Central memory CD8-positive, alpha-beta T cell (primary cell): ENCODE measurements around the gene MYO9A.

Experiments used
- ATAC-seq: fragments of 150-1000 bp; cut with Tn5 transposase; replicated peaks from 2 replicates; pipeline ENCODE4 v1.10.0; 2022; ENCODE audit warnings: mild to moderate bottlenecking, moderate FRiP score, moderate number of reproducible peaks; ENCODE audit not compliant: poor library complexity, severe bottlenecking; ENCODE audit errors: extremely low read depth
- DNase-seq, 2 donors: peaks; one replicate each; pipeline ENCODE4 v3.0.0; 2021; ENCODE audit warnings: low spot score in 2 of 2
- H3K27ac Mint-ChIP-seq: one replicate; pipeline ENCODE4 v1.8.0; 2022; ENCODE audit warnings: low read depth, mild to moderate bottlenecking, moderate library complexity, mixed read lengths
- H3K27me3 Mint-ChIP-seq: one replicate; pipeline ENCODE4 v1.8.0; 2022; ENCODE audit warnings: mixed read lengths
- H3K36me3 Mint-ChIP-seq: one replicate; pipeline ENCODE4 v1.8.0; 2022; ENCODE audit warnings: mild to moderate bottlenecking, moderate library complexity, mixed read lengths; ENCODE audit not compliant: insufficient read depth
- H3K4me1 Mint-ChIP-seq: one replicate; pipeline ENCODE4 v1.8.0; 2022; ENCODE audit warnings: mixed read lengths
- H3K4me3 Mint-ChIP-seq: one replicate; pipeline ENCODE4 v1.8.0; 2022; ENCODE audit warnings: mild to moderate bottlenecking, moderate library complexity, mixed read lengths
- H3K9me3 Mint-ChIP-seq: one replicate; pipeline ENCODE4 v1.8.0; 2022; ENCODE audit warnings: mixed read lengths

The MYO9A gene, protein sequence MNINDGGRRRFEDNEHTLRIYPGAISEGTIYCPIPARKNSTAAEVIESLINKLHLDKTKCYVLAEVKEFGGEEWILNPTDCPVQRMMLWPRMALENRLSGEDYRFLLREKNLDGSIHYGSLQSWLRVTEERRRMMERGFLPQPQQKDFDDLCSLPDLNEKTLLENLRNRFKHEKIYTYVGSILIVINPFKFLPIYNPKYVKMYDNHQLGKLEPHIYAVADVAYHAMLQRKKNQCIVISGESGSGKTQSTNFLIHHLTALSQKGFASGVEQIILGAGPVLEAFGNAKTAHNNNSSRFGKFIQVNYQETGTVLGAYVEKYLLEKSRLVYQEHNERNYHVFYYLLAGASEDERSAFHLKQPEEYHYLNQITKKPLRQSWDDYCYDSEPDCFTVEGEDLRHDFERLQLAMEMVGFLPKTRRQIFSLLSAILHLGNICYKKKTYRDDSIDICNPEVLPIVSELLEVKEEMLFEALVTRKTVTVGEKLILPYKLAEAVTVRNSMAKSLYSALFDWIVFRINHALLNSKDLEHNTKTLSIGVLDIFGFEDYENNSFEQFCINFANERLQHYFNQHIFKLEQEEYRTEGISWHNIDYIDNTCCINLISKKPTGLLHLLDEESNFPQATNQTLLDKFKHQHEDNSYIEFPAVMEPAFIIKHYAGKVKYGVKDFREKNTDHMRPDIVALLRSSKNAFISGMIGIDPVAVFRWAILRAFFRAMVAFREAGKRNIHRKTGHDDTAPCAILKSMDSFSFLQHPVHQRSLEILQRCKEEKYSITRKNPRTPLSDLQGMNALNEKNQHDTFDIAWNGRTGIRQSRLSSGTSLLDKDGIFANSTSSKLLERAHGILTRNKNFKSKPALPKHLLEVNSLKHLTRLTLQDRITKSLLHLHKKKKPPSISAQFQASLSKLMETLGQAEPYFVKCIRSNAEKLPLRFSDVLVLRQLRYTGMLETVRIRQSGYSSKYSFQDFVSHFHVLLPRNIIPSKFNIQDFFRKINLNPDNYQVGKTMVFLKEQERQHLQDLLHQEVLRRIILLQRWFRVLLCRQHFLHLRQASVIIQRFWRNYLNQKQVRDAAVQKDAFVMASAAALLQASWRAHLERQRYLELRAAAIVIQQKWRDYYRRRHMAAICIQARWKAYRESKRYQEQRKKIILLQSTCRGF (N-terminal part only)

DNA sequence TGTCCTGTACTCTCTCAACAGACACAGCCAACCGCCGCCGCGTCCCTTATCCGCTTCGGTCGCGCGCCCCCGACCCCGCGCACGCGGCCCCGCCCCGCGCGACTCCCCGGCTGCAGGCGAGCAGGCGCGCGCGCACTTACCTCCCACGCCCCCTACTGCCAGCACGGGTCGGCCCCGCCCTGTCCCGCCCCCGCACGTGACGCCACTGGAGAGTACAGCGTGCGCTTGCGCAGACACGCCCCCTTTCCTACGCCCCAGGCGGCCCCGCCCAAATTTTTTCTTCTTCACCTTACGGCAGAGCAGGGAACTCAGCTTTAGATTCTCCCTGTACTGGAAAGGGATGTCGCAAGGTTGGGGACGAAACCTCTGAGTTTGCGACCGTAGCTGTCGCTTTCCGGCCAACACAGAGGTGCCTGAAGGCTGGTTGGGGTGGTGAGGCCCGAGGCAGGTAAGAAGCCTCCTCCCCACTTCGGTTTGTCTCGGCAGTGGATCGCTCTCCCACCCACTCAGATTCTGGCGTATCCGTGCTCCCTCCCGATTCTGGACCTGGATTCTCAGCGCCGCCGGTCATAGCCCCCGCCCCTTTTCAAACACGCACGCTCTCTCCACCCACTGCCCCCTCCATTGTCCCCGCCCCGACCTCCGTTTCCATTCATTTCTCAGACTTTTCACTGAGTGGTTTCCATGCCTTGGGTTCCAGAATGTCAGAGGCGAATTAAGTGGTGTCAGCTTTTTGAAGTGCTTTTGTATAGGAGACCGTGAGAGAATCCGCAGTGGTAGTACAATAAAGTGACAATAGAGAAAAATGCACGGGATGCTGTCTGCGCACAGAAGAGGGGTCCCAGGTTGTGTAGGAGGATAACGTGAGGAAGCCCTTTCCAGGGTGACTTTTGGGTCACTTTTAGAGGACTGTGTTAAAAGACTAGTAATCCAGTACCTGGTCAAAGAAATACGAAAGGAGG is at the start of gene MYO9A, which contains the start of gene SENP8:
Gene MYO9A, minus strand, starts transcription at position 134 of the 962 bp plus-strand sequence. CDS start 71,587 bp downstream, outside the sequence.
Gene SENP8, plus strand, starts transcription at position 387 of the 962 bp plus-strand sequence. CDS start 21,221 bp downstream, outside the sequence.
- Mint-ChIP-seq H3K9me3 (no peaks in the 10 kb centered on the region), H3K4me1 (peaks cover 36% of the 10 kb centered on the region), H3K27ac (peak within 1 kb of the TSS; percentile 97), H3K4me3 (peak within 1 kb of the TSS; percentile 90), H3K36me3 (peaks cover 7% of the 10 kb centered on the region), H3K27me3 (no peaks in the 10 kb centered on the region)
- peak; percentile 93 to 97 for DNase-seq
- peak; percentile 75 for ATAC-seq

DNA sequence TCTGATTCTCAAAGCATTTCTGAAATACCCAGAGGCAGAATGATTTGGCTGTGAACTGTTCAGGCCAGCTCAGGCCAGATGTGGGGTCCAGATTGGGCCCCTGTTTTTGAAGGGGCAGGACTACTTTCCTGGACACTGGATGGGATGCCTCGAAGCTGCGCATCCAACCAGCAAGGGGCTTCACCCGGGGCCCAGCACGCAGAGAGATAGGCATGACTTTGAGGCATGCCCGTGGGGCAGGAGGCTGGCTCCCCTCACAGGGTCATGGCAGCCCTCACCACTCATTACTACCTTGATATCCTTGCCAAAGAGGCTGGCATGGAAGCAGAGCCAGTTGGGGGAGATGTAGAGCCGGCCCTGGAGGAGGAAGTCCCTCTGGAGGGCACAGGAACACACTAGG is 49.5 kb upstream of the MYO9A start:
- H3K27ac Mint-ChIP-seq: no peak overlapping the region
- no peaks in the 10 kb centered on the region for H3K9me3 Mint-ChIP-seq
- H3K36me3 Mint-ChIP-seq: no peaks in the 10 kb centered on the region
- ATAC-seq (no peak), DNase-seq (no peak)
- H3K4me3 Mint-ChIP-seq: no peak overlapping the region
- peaks cover 7% of the 10 kb centered on the region for H3K4me1 Mint-ChIP-seq
- peaks cover 10% of the 10 kb centered on the region for H3K27me3 Mint-ChIP-seq

DNA sequence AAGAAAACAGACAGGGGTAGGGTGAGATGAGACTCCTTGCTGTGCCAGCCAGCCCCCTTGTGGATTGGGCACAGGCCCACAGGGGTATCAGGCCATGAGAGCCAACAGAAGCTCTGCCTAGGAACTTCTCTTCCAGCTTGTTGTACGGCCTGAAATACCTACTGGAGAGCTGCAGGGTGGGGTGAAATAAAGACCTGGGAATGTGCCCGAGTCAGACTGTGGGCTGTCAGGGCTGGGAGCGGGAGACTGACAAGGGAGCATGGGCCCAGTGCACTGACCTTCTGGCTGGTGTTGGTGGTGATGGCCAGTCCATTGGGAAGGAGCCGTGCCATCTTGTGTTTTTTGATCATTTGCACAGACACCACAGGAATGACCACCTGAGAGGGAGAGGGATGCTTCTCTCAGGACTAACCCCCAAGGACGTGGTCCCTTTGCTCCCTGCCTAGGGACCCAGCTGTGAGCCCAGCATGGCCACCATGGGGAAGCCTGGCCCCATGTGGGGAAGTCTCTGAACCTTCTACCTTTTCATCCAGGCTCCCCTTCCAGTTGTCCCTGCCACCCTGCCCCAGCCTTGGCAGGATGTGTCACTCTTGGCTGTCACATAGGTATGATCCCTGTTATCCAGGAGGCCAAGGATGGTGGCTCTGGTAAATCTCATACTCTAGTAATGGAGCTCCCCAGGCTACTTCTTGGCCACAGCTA is 48.9 kb upstream of the MYO9A start:
- DNase-seq (no peak), ATAC-seq (no peak)
- Mint-ChIP-seq H3K36me3 (no peaks in the 10 kb centered on the region), H3K27ac (no peak overlapping the region), H3K9me3 (no peaks in the 10 kb centered on the region), H3K4me1 (peaks cover 7% of the 10 kb centered on the region), H3K27me3 (peaks cover 10% of the 10 kb centered on the region), H3K4me3 (no peak overlapping the region)

DNA sequence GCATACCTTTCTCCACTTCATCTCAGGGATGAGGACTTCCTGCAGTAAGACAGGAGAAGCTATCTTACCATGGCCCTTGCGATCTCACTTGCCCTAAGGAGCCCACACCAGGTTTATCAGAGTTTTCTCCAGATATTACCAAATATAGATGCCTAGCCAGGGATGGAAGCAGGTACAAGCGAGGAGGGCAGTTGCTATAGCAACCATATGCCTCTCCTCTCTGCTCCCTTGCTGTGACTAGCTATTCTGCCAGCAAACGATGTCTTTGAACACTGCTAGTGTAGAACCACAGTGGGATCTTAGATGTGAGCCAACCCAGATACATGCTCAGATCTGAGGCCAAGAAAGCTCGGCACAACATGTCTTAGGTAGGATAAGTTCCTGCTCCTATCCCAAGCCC is 45.8 kb upstream of the MYO9A start:
- ATAC-seq: no peak
- H3K36me3 Mint-ChIP-seq: no peaks in the 10 kb centered on the region
- H3K4me3 Mint-ChIP-seq: no peak overlapping the region
- peaks cover 10% of the 10 kb centered on the region for H3K27me3 Mint-ChIP-seq
- no peaks in the 10 kb centered on the region for H3K9me3 Mint-ChIP-seq
- no peak for DNase-seq
- H3K4me1 Mint-ChIP-seq: peaks cover 7% of the 10 kb centered on the region
- no peak overlapping the region for H3K27ac Mint-ChIP-seq

DNA sequence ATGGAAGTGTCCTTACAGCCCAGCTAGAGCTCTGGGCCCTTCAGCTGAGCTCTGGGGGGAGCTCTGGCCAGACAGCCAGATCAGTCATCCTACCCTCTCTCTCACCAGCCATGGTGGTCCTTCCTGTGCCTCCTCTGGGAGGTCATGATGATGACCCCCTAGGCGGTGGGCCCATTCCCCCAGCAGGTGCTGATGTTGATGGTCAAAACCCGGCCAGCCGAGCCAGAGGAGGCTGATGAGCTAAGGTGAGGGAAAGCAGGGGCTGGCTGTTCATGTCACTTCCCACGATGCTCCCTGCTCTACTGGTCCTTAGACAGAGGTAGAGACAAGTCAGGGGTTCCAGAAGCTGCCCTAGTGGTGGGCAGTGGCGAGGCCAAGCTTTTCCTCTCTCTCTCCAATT is 44.6 kb upstream of the MYO9A start:
- Mint-ChIP-seq H3K27me3 (peaks cover 10% of the 10 kb centered on the region), H3K4me1 (no peaks in the 10 kb centered on the region), H3K9me3 (no peaks in the 10 kb centered on the region), H3K27ac (no peak overlapping the region), H3K36me3 (no peaks in the 10 kb centered on the region), H3K4me3 (no peak overlapping the region)
- DNase-seq (no peak), ATAC-seq (no peak)

DNA sequence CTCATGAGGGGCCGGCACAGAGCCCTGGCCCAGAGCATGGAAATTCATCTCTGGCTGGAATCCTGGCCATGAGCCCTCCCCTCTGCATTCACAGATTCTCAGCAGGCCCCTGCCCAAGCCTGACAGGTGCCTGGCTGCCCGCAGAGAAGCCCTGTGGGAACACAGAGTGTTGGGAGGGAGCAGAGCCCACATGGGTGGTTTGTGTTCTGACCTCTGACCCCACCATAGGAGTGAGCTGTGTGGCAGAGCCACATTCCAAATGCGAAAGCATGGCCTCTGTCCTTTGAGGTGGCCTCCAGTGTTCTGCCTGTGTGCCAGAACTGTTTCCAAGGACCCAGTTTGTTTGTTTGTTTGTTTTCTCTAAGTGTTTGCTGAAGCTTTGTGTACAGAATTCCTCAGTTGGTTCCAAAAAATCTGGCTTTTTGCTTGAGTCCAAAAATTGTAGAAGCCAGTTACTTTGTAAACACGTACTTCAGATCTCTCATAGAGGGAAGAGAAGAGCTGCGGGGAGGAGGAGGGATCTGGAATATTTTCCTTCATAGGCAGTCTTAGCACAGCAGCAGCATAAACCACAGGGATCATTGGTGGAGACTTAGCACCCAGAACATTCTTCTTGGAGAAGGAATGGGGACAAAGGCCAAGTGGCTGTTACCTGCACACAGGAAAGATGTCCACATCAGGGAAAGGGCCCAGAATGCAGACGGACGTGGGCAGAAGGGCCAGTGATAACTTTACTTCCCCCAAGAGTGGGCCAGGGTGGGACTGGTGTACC is 43.6 kb upstream of the MYO9A start:
- Mint-ChIP-seq H3K4me1 (no peaks in the 10 kb centered on the region), H3K27me3 (peaks cover 4% of the 10 kb centered on the region), H3K9me3 (no peaks in the 10 kb centered on the region), H3K4me3 (no peak overlapping the region), H3K27ac (no peak overlapping the region), H3K36me3 (no peaks in the 10 kb centered on the region)
- ATAC-seq (no peak), DNase-seq (no peak)

DNA sequence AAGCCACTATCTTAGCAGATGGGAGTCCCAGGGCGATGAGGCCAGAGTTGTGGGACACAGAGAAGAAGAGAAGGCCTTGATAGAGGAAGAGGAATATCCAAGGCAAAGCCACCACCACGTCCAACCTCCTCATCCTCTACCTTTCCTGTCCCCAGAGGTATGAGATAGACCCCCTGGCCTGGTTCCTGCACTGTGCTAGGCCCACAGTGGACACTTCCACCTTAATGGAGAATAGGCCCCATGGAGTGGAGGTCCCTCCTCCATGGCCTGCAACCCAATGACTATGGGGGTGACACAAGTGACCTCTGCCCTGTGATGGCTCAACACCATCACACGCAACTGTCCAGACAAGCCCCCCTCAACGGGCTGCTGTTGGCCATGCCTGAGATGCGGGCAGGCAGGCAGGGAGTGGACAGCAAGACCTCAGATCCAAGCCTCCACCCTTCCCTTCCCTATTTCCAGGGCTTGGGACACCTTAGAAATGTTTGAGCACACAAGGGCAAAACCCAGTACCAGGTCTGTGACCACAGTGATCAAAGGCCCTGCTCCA is 42.8 kb upstream of the MYO9A start:
- no peak overlapping the region for H3K27ac Mint-ChIP-seq
- DNase-seq: no peak

DNA sequence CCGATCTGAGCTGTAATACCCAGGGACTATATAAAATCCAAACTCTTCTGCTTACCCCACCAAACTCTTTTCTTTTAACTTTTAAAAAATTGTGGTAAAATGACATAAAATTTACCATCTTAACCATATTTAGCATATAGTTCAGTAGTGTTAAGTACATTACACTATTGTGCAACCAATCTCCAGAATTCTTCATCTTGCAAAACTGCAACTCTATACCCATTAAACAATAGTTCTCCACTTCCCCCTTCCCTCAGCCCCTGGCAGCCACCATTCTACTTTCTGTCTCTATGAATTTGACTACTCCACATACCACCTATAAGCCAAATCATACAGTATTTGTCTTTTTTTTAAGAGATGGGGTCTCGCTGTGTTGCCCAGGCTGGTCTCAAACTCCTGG is 39.0 kb upstream of the MYO9A start:
- ATAC-seq (no peak), DNase-seq (no peak)
- H3K27me3 Mint-ChIP-seq: no peaks in the 10 kb centered on the region
- H3K4me3 Mint-ChIP-seq: no peak overlapping the region
- H3K9me3 Mint-ChIP-seq: no peaks in the 10 kb centered on the region
- peaks cover 5% of the 10 kb centered on the region for H3K4me1 Mint-ChIP-seq
- H3K36me3 Mint-ChIP-seq: peaks cover under 1% of the 10 kb centered on the region
- no peak overlapping the region for H3K27ac Mint-ChIP-seq

More for the DNA sequence above, 42.8 kb upstream of the MYO9A start:
- H3K27me3 Mint-ChIP-seq: no peaks in the 10 kb centered on the region
- ATAC-seq: no peak
- no peaks in the 10 kb centered on the region for H3K36me3 Mint-ChIP-seq
- no peak overlapping the region for H3K4me3 Mint-ChIP-seq
- peaks cover 2% of the 10 kb centered on the region for H3K4me1 Mint-ChIP-seq
- no peaks in the 10 kb centered on the region for H3K9me3 Mint-ChIP-seq

DNA sequence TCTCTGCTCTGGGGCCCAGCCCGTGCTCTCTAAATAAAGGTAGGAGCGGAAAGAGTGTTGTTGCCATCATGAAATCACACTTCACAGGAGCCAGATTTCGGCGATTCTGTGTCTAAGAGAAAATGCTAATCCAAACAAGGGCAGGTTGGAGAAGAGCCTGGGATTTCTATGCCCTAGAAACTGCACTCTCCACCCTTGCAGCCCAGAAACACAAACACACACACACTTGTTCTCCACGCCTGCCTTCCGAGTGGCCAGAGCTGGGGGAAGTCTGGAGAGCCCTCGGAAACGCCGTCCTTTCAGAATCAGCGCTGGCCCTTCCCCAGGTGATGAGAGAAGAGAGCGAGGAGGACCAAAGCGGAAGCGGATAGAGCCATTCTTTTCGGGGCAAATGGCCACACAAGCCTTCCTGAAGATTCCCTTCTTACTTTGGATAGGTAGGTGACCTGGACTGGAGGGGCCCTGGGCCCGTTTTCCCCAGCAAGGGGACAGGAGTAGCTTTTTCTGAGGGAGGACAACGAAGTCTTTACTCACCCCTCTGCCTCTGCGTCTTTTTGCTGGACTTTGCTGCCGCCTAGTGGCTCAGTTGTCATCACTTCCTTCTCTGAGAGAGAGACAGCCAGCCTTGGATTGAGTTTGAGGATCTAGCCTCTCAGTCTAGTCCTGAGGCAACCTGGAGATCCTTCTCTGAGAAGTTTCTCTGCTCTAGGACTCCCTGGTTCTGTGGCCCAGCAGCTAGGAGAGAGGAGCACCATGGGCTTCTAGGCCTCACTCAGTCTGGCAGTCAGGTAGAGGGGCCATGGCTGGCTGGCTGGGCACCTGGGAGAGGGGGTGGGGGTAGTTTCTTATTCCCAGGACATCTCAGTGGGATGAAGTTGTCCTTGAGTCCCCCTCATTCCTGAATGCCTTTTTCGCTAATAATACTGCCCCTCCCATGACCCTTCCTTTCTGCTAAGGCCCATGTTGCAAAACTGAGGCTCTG is 38.0 kb upstream of the MYO9A start:
- Mint-ChIP-seq H3K27me3 (no peaks in the 10 kb centered on the region), H3K4me3 (peak overlapping the region; percentile 67), H3K36me3 (peaks cover 1% of the 10 kb centered on the region), H3K27ac (peak overlapping the region; percentile 40), H3K4me1 (peaks cover 5% of the 10 kb centered on the region), H3K9me3 (no peaks in the 10 kb centered on the region)
- DNase-seq (peak; percentile 60 to 77), ATAC-seq (no peak)
